GM12892 (cell line): Measurements from ENCODE around the gene RSPO1.

ENCODE experiments used
- DNase-seq: peaks from one replicate; pipeline ENCODE4 v3.0.0; 2011; ENCODE audit not compliant: insufficient read length
- FAIRE-seq: peaks from 2 replicates; lab custom pipeline; 2011; peaks lifted over from hg19 to GRCh38; lab: Jason Lieb, UNC
- POLR2A ChIP-seq: IDR thresholded peaks from 2 replicates; pipeline ENCODE4 v1.6.1; 2011; ENCODE audit warnings: low read depth, low read length, control low read depth
- POLR2AphosphoS5 ChIP-seq: IDR thresholded peaks from 2 replicates; pipeline ENCODE4 v1.6.1; 2011; ENCODE audit warnings: low read depth, low read length, control low read depth
- TAF1 ChIP-seq: IDR thresholded peaks from 2 replicates; pipeline ENCODE4 v1.6.1; 2011; ENCODE audit warnings: low read depth, mild to moderate bottlenecking, control low read depth, low read length, borderline replicate concordance

Gene RSPO1

DNA sequence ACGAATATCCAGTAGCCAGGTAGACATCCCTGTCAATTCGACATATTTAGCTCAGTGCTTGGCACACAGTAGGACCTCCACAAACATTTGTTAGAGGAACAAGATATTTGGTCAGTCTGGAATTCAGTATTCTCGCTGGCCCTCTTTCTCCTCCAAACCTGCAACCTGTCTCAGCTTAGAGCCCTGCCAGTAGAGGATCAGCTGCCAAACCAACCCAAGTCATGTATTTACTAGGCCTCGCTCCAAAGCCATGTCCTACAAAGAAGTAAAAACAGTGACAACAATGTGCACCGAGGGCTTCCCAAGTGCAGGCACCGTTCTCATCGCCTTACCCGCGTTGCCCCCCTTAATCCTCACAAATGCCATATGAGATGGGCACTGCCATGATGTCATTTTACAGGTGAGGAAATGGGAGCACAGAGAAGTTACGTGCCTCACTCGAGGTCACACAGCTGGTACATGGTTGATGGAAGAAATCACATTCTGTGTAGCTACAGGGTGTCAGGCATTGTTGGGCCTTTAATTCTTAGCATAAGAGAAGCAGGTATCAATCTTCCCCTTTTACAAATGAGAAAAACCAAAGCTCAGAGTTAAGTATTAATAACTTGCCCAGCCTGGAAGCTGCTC is 31.7 kb upstream of the RSPO1 start:
- no peak for TF ChIP-seq POLR2AphosphoS5
- TF ChIP-seq POLR2A, result no peak
- TF ChIP-seq TAF1, result no peak
- DNase-seq (no peak), FAIRE-seq (no peak)

DNA sequence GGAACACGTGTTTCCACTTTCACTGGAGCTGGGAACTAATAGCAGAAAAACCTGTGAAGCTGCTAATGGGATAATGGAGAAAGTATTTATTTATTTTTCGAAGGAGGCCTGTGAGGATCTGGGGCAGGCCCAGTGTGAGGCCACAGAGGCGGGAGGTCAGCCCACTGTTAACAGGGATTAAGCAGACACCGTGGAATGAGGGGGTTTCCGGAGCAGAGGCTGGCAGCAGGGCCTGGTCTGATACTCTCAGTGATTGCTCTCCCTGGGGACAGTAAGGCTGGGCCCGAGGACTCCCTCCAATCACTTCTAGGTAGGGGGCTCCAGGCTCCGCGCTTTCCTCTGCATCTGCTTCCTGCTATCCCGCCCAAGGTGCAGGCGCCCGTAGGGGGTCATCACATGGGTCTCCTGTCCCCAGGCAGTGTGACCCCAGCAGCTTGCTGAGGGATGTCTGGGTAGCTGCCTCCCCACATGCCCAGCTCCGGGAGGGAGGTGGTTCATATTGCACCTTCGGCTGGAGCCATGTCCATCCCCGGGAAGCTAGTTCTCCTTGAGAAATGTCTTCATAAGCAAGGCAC is 28.8 kb upstream of the RSPO1 start:
- no peak for DNase-seq
- FAIRE-seq, result no peak
- TF ChIP-seq POLR2AphosphoS5, result no peak
- no peak for TF ChIP-seq TAF1

DNA sequence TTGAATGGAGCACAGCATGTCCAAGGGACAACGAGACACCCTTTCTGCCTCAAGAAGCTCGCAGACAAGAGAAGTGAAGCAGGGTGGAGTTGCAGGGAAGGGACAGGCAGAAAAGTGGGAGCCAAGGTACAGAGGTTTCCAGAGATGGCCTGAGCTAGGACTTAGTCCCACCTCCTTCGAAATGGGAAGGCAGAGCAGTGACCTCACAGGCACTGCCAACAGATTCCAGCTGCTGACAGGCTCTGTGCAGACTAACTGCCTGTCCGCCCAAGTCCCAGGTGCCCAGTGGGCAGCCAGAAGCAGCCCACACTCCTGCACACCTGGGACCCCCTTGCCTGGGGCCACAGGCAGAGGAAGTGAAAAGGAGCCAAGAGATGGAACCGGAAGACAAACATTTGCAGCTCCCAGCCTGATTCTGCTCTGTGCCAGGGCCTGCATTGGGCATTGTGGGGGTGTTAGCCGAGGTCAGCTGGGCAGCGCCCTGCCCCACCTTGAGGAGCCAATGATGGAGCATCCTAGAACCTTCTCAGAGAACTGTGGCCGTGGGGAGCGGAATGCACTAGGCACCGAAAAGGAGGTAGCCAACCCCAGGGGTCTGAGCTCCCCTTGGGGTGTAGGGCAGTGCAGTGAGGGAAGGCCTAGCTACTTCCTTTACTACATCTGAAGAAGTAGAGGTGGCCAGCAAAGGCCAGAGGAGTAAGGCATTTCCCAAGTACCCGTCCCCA is 27.5 kb upstream of the RSPO1 start:
- FAIRE-seq (no peak), DNase-seq (no peak)
- TF ChIP-seq POLR2AphosphoS5, result no peak
- TF ChIP-seq POLR2A, result no peak
- no peak for TF ChIP-seq TAF1

DNA sequence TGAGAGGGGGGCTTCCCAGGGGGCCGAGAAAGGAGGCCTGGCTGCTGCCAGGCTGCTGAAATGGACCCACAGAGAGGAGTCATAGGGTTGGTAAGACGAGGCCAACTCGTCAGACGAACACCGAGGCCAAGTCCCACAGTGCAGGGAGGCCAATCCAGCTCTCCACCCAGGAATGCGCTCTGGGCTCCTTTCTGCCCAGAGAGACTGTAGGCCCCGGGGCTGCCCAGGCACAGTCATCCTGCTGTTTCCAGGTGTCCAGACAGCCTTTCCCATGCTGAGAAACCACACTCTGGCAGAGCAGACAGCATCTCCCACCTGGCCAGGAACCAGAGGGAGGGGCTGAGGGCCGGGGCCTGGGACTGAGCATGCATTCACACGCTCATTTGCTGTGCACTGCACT is 26.7 kb upstream of the RSPO1 start:
- no peak for DNase-seq
- no peak for TF ChIP-seq POLR2AphosphoS5
- TF ChIP-seq POLR2A, result no peak
- no peak for TF ChIP-seq TAF1
- no peak for FAIRE-seq

DNA sequence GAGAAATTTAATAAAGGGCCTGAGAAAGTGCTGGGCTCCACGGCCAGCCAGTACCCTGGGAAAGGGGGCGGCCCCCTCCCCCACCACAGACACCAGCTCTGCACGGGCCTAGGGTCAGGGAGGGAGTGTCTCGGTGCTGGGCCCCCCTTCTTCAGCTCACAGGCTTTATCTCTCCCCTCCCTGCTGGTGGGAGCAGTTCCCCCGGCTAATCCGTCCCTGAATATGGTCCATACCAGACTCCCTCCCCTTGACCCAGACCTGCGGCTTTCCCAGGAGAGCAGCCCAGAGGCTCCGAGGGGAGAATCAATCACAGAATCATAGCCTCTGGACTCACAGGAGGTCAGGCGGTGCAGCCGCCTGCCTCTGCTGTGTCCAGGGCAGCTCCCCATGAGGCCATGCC is 26.0 kb upstream of the RSPO1 start:
- TF ChIP-seq TAF1 (no peak), POLR2AphosphoS5 (no peak), POLR2A (no peak)
- no peak for DNase-seq
- no peak for FAIRE-seq

DNA sequence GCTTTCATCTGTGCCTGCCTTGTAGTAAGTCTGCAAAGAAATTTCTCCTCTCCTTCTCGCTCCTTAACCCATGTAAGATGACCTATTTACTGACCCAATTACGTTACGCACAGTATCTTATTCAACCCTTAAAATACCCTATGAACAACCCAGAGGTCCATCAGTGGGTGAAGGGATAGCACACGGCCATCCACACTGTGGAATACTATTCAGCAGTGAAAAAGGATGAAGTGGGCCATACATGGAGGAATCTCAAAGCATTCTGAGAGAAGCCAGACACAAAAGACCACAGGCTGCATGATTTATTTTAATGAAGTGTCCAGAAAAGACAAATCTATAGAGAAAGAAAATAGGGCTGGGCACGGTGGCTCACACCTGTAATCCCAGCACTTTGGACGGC is 23.8 kb upstream of the RSPO1 start:
- DNase-seq (no peak), FAIRE-seq (no peak)
- TF ChIP-seq POLR2AphosphoS5 (no peak), TAF1 (no peak), POLR2A (no peak)

DNA sequence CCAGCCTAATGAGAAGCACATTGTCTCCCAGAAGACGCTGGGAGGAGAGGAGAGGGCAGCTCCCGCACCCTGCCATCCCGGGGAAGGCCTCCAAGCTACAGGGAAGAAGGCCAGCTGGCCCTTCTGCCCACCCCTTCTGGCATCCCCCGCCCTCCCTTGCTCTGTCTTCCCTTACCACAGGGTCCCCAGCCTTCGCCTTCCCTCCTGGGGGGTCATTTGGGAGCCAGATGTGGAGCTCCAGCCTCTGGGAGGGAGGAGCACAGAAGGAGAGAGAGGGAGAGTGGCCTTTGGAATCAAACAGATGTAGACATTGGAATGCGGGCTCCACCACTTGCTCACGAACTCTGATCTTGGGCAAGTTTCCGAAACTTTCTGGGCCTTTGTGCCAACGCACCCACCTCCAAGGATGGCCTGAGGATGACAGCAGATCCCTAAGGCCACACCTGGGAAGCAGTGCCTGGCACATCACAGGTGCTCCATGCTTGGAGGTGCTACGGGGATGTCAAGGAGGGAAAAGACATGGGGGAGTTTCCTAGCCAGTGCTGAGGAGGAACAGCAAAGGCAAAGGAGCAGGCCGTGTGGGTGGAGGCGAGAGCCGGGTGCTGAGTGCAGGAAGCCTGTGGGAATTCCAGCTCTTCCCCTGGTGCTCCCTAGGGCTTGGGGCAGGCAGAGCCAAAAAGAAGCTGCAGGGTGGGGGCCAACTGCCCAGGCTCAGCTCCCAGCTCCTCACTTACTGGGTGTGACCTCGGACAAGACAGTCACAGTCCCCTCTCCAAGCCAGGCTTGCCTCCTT is 23.1 kb upstream of the RSPO1 start:
- TF ChIP-seq TAF1 (no peak), POLR2AphosphoS5 (no peak), POLR2A (no peak)
- no peak for DNase-seq
- FAIRE-seq, result no peak

DNA sequence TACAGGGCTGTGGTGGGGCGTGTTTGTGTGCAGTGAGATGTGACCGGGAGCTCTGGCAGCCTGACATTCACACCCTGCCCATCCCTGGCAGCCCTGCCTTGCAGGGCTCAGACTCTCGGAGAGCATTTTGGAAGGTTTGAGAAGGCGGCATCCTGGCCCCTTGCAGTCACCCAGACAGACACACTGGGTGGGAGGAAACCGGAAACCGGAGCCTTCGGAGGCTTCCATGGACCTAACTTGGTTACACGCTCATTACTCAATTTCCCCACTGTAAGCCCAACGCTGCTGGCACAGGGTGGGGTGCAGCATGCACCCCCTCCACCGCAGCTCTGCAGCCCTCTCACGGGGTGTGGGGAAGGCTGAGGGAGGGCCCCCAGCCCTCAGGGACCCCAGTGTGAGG is 22.2 kb upstream of the RSPO1 start:
- no peak for DNase-seq
- no peak for TF ChIP-seq POLR2AphosphoS5
- no peak for TF ChIP-seq TAF1
- no peak for TF ChIP-seq POLR2A
- FAIRE-seq, result no peak

DNA sequence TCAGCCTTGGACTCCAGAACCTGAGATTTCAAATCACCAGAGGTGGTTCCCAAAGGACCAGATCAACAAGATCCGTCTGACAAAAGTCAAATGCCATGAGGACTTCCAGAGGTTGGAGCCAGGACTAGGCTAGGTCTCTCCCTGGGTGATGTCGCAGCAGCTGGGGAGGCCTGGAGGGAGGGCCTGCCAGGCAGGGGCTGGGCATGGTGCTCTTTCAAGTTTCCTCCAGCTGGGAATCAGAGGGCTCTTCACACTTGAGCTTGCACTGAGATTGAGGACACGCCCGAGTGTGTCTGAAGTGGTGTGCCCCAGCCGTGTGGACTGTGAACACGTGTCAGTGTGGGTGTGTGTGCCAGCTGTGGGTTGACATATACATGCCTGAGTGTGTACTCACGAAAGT is 21.3 kb upstream of the RSPO1 start:
- no peak for TF ChIP-seq POLR2AphosphoS5
- TF ChIP-seq POLR2A, result no peak
- no peak for TF ChIP-seq TAF1
- DNase-seq, result no peak
- FAIRE-seq, result no peak

DNA sequence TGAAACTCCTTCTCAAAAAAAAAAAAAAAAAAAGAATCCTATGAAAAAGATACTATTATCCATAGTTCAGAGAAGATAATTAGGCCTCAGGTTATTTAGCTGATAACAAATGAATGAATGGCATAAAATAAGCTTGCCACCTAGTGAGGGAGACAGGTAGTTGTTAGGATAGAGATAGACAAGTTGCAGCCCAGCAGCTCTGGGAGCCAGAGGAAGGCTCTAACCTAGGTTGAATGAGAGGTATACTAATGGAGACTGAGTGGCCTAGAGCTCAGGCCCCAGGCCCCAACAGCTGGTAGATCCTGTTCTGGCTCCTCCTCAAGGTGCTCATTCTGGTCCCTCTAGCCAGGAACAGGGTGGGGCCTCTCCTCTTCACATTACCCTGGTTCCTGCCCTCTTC is 20.6 kb upstream of the RSPO1 start:
- FAIRE-seq, result no peak
- TF ChIP-seq TAF1 (no peak), POLR2AphosphoS5 (no peak)
- no peak for DNase-seq

DNA sequence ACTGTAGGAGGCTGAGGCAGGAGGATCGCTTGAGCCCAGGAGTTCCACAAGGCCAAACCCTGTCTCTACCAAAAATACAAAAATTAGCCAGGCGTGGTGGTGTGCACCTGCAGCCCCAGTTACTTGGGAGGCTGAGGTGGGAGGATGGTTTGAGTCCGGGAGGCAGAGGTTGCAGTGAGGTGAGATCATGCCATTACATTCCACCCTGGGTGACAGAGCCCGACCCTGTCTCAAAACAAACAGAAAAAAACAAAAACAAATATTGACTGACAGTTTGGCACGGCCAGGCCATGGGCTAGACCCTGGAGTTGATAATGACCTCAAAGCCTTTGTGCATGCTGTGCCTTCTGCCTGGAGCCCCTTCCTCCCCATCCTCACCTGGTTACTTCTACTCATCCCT is 19.2 kb upstream of the RSPO1 start:
- no peak for FAIRE-seq
- TF ChIP-seq POLR2A, result no peak
- TF ChIP-seq POLR2AphosphoS5, result no peak
- no peak for TF ChIP-seq TAF1
- DNase-seq, result no peak
